ENCODE results near the gene SRSF4. TPM values are rescaled to one million over a fixed set of nuclear protein-coding genes. Genes with fewer than 3 reads are reported as not detected.
A peak's percentile ranks its signal among the peaks of the same experiment; 100 is the strongest.

Gene SRSF4
- total RNA-seq, 1 donor from 2014 or later: 129 TPM

GRCh38 chr1:29211086-29212030 lies 29.7 kb upstream of the SRSF4 start:
- Mint-ChIP-seq H3K9me3 (no peaks in the 10 kb centered on the region), H3K27ac (no peak overlapping the region), H3K4me3 (no peak overlapping the region), H3K36me3 (ENCODE audit: low read depth) (peaks cover 18% of the 10 kb centered on the region), H3K27me3 (ENCODE audit: insufficient read depth) (no peaks in the 10 kb centered on the region), H3K4me1 (ENCODE audit: low read depth) (no peaks in the 10 kb centered on the region)
- intact Hi-C loops (cut with micrococcal nuclease): no loop called here
- no peak for DNase-seq (ENCODE audit: low spot score)

DNA sequence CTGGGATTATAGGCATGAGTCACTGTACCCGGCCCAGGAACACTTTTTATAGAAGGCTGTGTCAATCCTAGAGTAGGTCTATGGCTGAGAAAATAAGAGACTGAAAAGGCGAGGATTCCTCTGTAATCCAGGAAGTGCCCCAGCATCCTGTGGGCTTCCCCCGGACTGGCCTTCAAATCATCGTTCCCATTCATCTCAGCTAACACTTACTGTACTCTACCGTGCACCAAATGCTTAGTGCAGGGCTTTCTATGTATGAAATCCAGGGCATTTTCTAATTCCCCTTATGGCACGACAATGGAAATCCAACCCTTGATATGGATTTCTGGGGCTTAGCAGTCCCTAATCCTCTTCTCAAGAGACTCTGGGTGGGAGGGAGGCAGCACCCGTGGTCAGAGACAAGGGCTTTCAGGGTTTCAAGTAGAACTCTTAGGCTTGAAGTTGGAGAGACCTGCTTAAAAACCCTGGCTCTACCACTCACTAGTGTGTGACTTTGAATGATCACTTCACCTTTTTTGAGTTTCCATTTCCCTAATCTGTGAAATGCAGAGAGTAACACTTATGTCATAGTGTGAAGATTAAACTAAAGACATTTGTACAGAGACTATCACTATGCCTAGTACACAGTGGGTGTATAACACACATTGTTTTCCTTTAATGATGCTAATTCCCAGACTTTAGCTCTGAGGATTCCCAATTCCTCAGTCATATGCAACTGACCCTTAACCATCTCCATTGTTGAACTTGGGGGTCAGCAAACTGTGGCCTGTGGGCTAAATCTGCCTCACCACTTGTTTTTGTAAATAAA lies 28.8 kb upstream of the SRSF4 start:
- Mint-ChIP-seq H3K4me3 (no peak overlapping the region), H3K9me3 (no peaks in the 10 kb centered on the region), H3K27me3 (ENCODE audit: insufficient read depth) (no peaks in the 10 kb centered on the region), H3K36me3 (ENCODE audit: low read depth) (peaks cover 15% of the 10 kb centered on the region), H3K4me1 (ENCODE audit: low read depth) (no peaks in the 10 kb centered on the region), H3K27ac (no peak overlapping the region)
- intact Hi-C loops (cut with micrococcal nuclease): no loop called here
- DNase-seq (ENCODE audit: low spot score): no peak

DNA sequence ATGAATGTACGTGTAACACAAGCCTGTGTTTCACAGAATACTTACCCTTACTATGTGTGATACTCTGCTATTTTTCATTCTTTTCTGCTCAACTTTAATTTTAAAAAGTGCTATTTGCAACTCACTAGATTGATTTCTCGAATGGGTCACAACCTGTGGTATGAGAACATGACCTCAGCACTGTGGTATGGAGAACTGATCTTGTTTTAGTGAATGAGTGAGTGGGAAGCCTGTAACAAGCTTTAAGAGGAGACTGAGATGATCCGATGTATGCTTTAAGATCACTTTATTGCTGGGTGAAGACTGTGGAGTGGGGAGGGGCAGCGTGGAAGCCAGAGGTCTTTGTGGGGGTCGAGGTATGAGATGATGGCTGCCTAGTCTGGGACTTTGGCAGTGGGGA lies 27.5 kb upstream of the SRSF4 start:
- Mint-ChIP-seq H3K36me3 (ENCODE audit: low read depth) (peaks cover 13% of the 10 kb centered on the region), H3K4me3 (no peak overlapping the region), H3K9me3 (no peaks in the 10 kb centered on the region), H3K4me1 (ENCODE audit: low read depth) (no peaks in the 10 kb centered on the region), H3K27ac (no peak overlapping the region), H3K27me3 (ENCODE audit: insufficient read depth) (no peaks in the 10 kb centered on the region)
- no peak for DNase-seq (ENCODE audit: low spot score)
- intact Hi-C loops (cut with micrococcal nuclease): no loop called here

DNA sequence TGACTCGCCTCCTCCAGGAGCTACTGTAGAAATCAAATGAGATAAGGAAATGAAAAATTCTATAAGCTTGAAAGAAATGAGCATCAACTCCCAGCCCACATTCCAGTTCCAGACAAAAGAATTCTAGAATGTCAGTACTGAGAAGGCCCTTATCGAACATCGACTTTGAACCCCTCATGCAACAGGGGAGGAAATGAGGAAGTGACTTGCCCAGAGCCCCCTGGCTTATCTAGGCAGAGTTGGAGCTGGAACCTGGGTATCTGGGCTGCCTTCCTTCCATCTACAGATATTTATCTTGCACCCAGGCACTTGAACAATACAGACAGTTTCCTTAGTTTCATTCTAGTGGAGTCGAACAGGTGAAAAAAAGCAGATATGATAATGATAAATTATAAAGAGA lies 26.7 kb upstream of the SRSF4 start:
- intact Hi-C loops (cut with micrococcal nuclease): no loop called here
- Mint-ChIP-seq H3K9me3 (no peaks in the 10 kb centered on the region), H3K27ac (no peak overlapping the region), H3K4me3 (no peak overlapping the region), H3K36me3 (ENCODE audit: low read depth) (peaks cover 10% of the 10 kb centered on the region), H3K27me3 (ENCODE audit: insufficient read depth) (no peaks in the 10 kb centered on the region), H3K4me1 (ENCODE audit: low read depth) (no peaks in the 10 kb centered on the region)
- no peak for DNase-seq (ENCODE audit: low spot score)

DNA sequence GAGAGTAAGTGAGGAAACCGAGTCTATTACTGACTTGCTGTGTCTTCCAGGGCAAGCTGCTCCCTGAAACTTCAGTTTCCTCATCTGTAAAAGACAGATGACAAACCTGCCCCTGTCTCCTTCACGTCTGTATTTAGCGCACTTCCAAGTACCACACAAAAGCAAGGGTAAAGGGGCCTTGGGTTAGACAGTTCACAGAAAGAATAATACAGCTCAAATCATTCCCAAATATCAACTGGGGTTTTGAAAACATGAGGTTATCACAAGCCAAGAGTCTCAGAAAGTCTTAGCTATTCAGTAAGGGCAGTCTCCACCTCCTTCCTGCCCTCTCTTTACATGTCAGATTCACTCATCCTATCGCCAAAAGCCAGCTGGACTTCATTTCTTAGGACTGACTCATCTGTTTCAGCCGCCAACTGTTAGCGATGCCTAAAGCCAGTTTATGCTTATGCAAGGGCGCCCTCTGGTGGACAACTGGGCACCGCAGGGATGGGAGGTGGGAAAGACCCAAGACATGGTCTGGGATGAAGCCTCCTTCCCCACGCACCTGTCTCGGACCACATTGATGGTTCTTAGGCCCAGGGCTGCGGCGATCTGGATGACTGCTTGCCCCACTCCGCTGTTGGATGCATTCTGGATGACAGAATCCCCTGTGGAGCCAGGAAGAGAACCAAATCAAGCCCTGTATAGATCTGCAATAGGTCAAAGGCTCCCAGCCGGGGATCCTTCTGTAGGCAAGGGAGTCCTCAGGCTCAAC lies 21.1 kb upstream of the SRSF4 start:
- peaks cover 14% of the 10 kb centered on the region for H3K36me3 Mint-ChIP-seq (ENCODE audit: low read depth)
- DNase-seq (ENCODE audit: low spot score): peak; percentile 78
- H3K27me3 Mint-ChIP-seq (ENCODE audit: insufficient read depth): no peaks in the 10 kb centered on the region
- peaks cover 11% of the 10 kb centered on the region for H3K4me1 Mint-ChIP-seq (ENCODE audit: low read depth)
- no peaks in the 10 kb centered on the region for H3K9me3 Mint-ChIP-seq
- intact Hi-C loops (cut with micrococcal nuclease): loop anchor here (1.0 to 5.0 kb wide), 6 partner anchors 21 to 417 kb away; partner anchors contain the start of gene SRSF4
- no peak overlapping the region for H3K4me3 Mint-ChIP-seq
- no peak overlapping the region for H3K27ac Mint-ChIP-seq

DNA sequence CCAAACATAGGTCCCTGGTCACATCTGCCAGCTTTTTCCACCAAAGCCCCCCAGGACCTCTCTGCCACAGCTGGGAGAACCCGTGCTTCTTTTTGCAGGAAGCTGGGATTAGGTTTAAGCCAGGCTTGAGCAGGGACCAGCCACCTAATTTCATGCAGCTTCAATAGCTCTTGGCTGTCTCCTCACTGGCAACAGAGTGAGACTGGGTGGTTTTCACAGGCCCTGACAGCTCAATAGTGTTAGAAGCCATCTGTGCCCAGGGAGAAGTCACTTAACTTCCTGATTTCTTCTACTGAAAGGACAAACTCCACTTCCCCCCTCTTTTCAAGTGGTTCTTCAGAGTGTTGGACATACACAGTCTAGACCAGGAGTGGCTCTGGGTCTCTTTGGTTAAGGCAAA lies 20.4 kb upstream of the SRSF4 start:
- H3K27ac Mint-ChIP-seq: no peak overlapping the region
- peaks cover 16% of the 10 kb centered on the region for H3K4me1 Mint-ChIP-seq (ENCODE audit: low read depth)
- intact Hi-C loops (cut with micrococcal nuclease): loop anchor here (1.0 to 5.0 kb wide), 4 partner anchors 21 to 169 kb away; partner anchors contain the start of gene SRSF4
- H3K4me3 Mint-ChIP-seq: no peak overlapping the region
- no peaks in the 10 kb centered on the region for H3K27me3 Mint-ChIP-seq (ENCODE audit: insufficient read depth)
- DNase-seq (ENCODE audit: low spot score): no peak
- H3K9me3 Mint-ChIP-seq: no peaks in the 10 kb centered on the region
- peaks cover 14% of the 10 kb centered on the region for H3K36me3 Mint-ChIP-seq (ENCODE audit: low read depth)

DNA sequence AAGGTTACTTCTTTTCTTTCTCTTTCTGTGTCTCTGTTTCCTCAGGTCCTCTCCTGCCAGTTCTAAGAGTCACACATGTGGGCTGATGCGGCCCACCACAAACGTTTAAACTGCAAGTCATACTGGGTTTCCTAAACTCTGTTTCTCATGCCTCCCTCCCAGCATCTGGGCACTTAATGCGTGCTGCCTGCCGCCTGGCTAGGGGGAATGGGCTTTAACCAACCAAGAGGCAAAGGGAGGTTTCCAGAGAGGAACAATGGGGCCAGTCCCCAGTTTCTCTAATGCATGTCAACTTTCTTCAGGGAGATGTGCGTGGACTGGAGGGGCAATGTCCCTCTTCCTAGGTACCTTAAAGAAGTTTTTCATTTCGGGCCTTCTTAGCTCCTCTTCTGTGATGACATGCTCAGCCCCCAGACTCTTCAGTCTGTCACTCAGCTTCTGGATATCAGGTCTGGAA lies 19.9 kb upstream of the SRSF4 start:
- Mint-ChIP-seq H3K4me1 (ENCODE audit: low read depth) (peaks cover 16% of the 10 kb centered on the region), H3K36me3 (ENCODE audit: low read depth) (peaks cover 14% of the 10 kb centered on the region)

GRCh38 chr1:29200906-29201594 lies 19.4 kb upstream of the SRSF4 start:
- intact Hi-C loops (cut with micrococcal nuclease): loop anchor here (5.0 kb wide), 1 partner anchor 139 kb away; no protein-coding TSS in a partner anchor
- Mint-ChIP-seq H3K9me3 (no peaks in the 10 kb centered on the region), H3K4me1 (ENCODE audit: low read depth) (peaks cover 16% of the 10 kb centered on the region), H3K36me3 (ENCODE audit: low read depth) (peaks cover 14% of the 10 kb centered on the region), H3K27me3 (ENCODE audit: insufficient read depth) (no peaks in the 10 kb centered on the region), H3K27ac (no peak overlapping the region), H3K4me3 (no peak overlapping the region)
- no peak for DNase-seq (ENCODE audit: low spot score)

More for the DNA sequence above, 19.9 kb upstream of the SRSF4 start:
- Mint-ChIP-seq H3K27me3 (ENCODE audit: insufficient read depth) (no peaks in the 10 kb centered on the region), H3K9me3 (no peaks in the 10 kb centered on the region), H3K27ac (no peak overlapping the region), H3K4me3 (no peak overlapping the region)
- no peak for DNase-seq (ENCODE audit: low spot score)
- intact Hi-C loops (cut with micrococcal nuclease): loop anchor here (1.0 to 5.0 kb wide), 4 partner anchors 20 to 168 kb away; partner anchors contain the start of gene SRSF4

DNA sequence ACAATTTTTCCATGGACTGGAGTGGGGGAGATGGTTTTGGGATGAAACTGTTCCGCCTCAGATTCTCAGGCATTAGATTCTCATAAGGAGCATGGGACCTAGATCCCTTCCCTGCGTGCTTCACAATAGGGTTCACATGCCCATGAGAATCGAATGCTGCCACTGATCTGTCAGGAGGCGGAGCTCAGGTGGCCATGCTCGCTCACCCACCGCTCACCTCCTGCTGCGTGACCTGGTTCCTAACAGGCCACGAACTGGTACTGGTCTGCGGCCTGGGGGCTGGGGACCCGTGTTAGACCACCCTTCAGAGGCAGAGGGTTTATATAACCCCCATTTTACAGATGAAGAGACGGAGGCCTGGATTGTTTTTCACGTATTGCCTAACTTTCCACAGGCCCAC lies 16.3 kb upstream of the SRSF4 start:
- no peak overlapping the region for H3K4me3 Mint-ChIP-seq
- H3K27me3 Mint-ChIP-seq (ENCODE audit: insufficient read depth): no peaks in the 10 kb centered on the region
- no peaks in the 10 kb centered on the region for H3K9me3 Mint-ChIP-seq
- H3K27ac Mint-ChIP-seq: no peak overlapping the region
- peaks cover 16% of the 10 kb centered on the region for H3K36me3 Mint-ChIP-seq (ENCODE audit: low read depth)
- intact Hi-C loops (cut with micrococcal nuclease): loop anchor here (1.0 kb wide), 1 partner anchor 316 kb away; no protein-coding TSS in a partner anchor
- no peak for DNase-seq (ENCODE audit: low spot score)
- peaks cover 16% of the 10 kb centered on the region for H3K4me1 Mint-ChIP-seq (ENCODE audit: low read depth)

- Mint-ChIP-seq H3K27ac (no peak overlapping the region), H3K4me3 (no peak overlapping the region), H3K9me3 (no peaks in the 10 kb centered on the region), H3K27me3 (ENCODE audit: insufficient read depth) (no peaks in the 10 kb centered on the region), H3K36me3 (ENCODE audit: low read depth) (peaks cover 18% of the 10 kb centered on the region), H3K4me1 (ENCODE audit: low read depth) (peaks cover 11% of the 10 kb centered on the region)
- peak; percentile 31 for DNase-seq (ENCODE audit: low spot score)
- intact Hi-C loops (cut with micrococcal nuclease): loop anchor here (1.0 kb wide), 1 partner anchor 315 kb away; no protein-coding TSS in a partner anchor
Observed at GRCh38 chr1:29197590-29197924, 15.9 kb upstream of the SRSF4 start.

DNA sequence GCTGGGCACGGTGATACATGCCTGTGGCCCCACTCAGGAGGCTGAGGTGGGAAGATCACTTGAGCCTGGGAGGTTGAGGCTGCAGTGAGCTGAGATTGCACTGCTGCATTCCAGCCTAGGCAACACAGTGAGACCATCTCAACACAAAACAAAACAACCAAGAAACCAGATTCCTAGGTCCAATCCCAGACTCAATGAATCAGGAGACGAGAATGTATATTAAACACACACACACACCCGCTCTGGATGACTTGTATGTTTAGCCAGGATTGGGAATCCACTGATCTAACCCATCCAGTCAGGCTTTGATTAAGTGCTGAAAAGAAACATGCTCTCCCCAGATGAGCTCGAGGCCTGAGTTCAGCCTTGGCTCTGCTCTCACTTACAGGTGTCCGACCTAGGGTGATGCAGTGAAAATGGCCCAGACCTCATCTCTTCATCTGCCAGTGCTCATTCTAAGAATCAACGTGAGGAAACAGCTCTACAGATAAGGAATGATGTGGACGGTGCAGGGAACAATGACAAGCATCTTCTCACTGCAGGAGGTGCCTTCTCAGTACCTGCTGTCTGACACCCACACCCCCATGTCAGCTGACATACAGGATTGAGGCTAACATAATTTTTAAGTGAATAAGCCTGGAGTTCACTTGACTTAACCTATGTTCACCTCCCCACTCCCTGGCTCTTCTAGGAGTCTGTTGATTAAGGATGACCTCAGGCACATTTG lies 15.3 kb upstream of the SRSF4 start:
- Mint-ChIP-seq H3K4me1 (ENCODE audit: low read depth) (peaks cover 6% of the 10 kb centered on the region), H3K4me3 (no peak overlapping the region), H3K9me3 (no peaks in the 10 kb centered on the region), H3K27ac (no peak overlapping the region), H3K36me3 (ENCODE audit: low read depth) (peaks cover 16% of the 10 kb centered on the region), H3K27me3 (ENCODE audit: insufficient read depth) (no peaks in the 10 kb centered on the region)
- intact Hi-C loops (cut with micrococcal nuclease): loop anchor here (1.0 kb wide), 1 partner anchor 315 kb away; no protein-coding TSS in a partner anchor
- no peak for DNase-seq (ENCODE audit: low spot score)
